Stimulated activated CD8-positive, alpha-beta memory T cell treated with anti-CD3 and anti-CD28 coated beads, Interleukin-15, amount 100 ng/mL, for 4 hours (primary cell): ENCODE results near the gene OR2S2.
"Not testable (repeated sequence)": the region's sequence is repeated elsewhere in the genome, so short reads cannot be mapped to it uniquely, and the experiment has no call there.

Experiments used
- DNase-seq, 2 donors: peaks; one replicate each; pipeline ENCODE4 v3.0.0-alpha.2; 2020; ENCODE audit warnings: low read depth in 2 of 2

Gene OR2S2

GRCh38 chr9:35958104-35958837 lies at the start of gene OR2S2:
Gene OR2S2, minus strand, starts transcription at chr9:35958154. Its CDS starts 56 bp downstream, at chr9:35958098.
- no peak for DNase-seq

- no peak for DNase-seq
Measured at GRCh38 chr9:36007316-36007708, 49.4 kb upstream of the OR2S2 start.

- no peak for DNase-seq
Measured at GRCh38 chr9:36006549-36007315, 48.8 kb upstream of the OR2S2 start.

- no peak for DNase-seq
Measured at GRCh38 chr9:36005891-36006290, 47.9 kb upstream of the OR2S2 start.

GRCh38 chr9:35998333-35998732 lies 40.4 kb upstream of the OR2S2 start:
- no peak for DNase-seq

GRCh38 chr9:35997016-35997415 lies 39.1 kb upstream of the OR2S2 start:
- not testable (repeated sequence) for DNase-seq

GRCh38 chr9:35996358-35996970 lies 38.5 kb upstream of the OR2S2 start:
- no peak for DNase-seq

GRCh38 chr9:35994959-35995358 lies 37.0 kb upstream of the OR2S2 start:
- no peak for DNase-seq

GRCh38 chr9:35993976-35994720 lies 36.2 kb upstream of the OR2S2 start:
- no peak for DNase-seq

GRCh38 chr9:35993136-35993535 lies 35.2 kb upstream of the OR2S2 start:
- DNase-seq: not testable (repeated sequence)

GRCh38 chr9:35990155-35990554 lies 32.2 kb upstream of the OR2S2 start:
- no peak for DNase-seq

- no peak for DNase-seq
Measured at GRCh38 chr9:35984021-35984420, 26.1 kb upstream of the OR2S2 start.

- no peak for DNase-seq
Measured at GRCh38 chr9:35981699-35982098, 23.7 kb upstream of the OR2S2 start.

GRCh38 chr9:35980289-35981011 lies 22.5 kb upstream of the OR2S2 start:
- no peak for DNase-seq

- DNase-seq: no peak
Measured at GRCh38 chr9:35978792-35979191, 20.8 kb upstream of the OR2S2 start.

- DNase-seq: no peak
Measured at GRCh38 chr9:35976726-35977125, 18.8 kb upstream of the OR2S2 start.

GRCh38 chr9:35974800-35975199 lies 16.8 kb upstream of the OR2S2 start:
- no peak for DNase-seq

GRCh38 chr9:35972093-35972492 lies 14.1 kb upstream of the OR2S2 start:
- peak; percentile 15 to 16 for DNase-seq

GRCh38 chr9:35967042-35967441 lies 9.1 kb upstream of the OR2S2 start:
- DNase-seq: no peak

- no peak for DNase-seq
Measured at GRCh38 chr9:35966433-35966832, 8.5 kb upstream of the OR2S2 start.

GRCh38 chr9:35965011-35965410 lies 7.1 kb upstream of the OR2S2 start:
- no peak for DNase-seq
